ENCODE data around the gene PCSK4. TPM values are rescaled to one million over a fixed set of nuclear protein-coding genes. Genes with fewer than 3 reads are reported as not detected.

The PCSK4 gene
- total and polyA plus RNA-seq, 9 of the 15 experiments (the other 6 are each of a cell fraction or from before 2014, with no cell fraction given), result 0.01 to 9.1 (median 2.1) TPM; not detected in 1

DNA sequence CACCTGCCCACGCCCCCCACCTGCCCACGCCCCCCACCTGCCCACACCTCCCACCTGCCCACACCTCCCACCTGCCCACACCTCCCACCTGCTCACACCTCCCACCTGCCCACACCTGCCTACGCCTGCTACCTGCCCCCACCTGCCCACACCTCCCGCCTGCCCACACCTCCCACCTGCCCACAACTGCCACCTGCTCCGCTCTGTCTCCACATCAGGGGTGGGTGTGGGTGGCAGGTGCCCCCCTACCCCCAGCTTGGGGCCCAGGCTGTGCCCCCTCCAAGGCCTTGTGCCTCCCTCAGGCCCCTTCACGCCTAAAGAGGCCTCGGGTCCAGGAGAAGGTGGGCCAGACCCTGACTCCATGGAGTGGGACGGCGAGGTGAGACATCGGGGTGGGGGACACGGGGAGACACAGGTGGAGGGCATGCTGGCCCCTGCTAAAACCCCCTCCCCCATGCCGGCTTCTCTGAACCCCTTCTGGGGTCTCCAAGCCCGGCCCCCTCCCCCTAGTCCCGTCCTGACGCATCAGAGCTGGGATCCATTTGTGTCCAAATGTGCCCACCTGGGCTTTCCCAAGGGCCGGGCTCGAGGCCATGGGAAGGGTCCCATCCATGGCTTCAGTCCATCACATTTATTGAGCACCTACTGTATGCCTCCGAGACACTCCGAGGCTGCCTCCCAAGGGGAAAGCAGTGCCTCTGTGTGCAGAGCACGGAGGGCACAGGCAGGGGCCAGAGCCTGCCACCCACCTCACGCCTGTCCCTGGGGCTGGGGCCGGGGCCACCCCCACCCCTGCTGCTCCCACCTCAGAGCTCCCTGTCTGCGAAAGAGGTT is 38.7 kb upstream of the PCSK4 start:
- Histone ChIP-seq H3K4me3 (no peak overlapping the region), H3K9me3 (replicated peaks; ENCODE audit: control insufficient read depth, insufficient read depth, low read depth, low read length) (no peaks in the 10 kb centered on the region), H3K9ac (ENCODE audit: insufficient read depth in 1 of 2, low read depth in 2 of 2, low read length in 2 of 2) (no peak overlapping the region), H3K9me1 (ENCODE audit: control insufficient read depth, insufficient read depth, low read length) (no peaks in the 10 kb centered on the region), H3K36me3 (ENCODE audit: control insufficient read depth, insufficient read depth, low read length) (no peaks in the 10 kb centered on the region), H3K27ac (ENCODE audit: extremely low read depth, low read depth, low read length) (no peak overlapping the region), H3K4me1 (replicated peaks in 1 of 2; ENCODE audit: control insufficient read depth in 2 of 2, insufficient read depth in 2 of 2, low read length in 2 of 2) (peaks cover 3 to 42% of the 10 kb centered on the region in 2 experiments; a peak in 3 of 5 replicates), H3K27me3 (ENCODE audit: control insufficient read depth in 2 of 2, insufficient read depth in 2 of 2, low read length in 2 of 2) (peaks cover 18 to 49% of the 10 kb centered on the region in 2 experiments; a peak in 4 of 5 replicates), H4K20me1 (replicated peaks; ENCODE audit: control insufficient read depth, insufficient read depth, low read length) (peaks cover 8% of the 10 kb centered on the region), H3K4me2 (ENCODE audit: insufficient read depth, low read length) (no peak overlapping the region), H3K79me2 (ENCODE audit: control insufficient read depth, insufficient read depth, low read length) (no peaks in the 10 kb centered on the region), H2AFZ (ENCODE audit: low read depth, low read length) (no peak overlapping the region)
- intact Hi-C loops (cut with micrococcal nuclease) (no loop called here), in situ Hi-C loops (cut with MboI) (no loop called here)
- DNase-seq (ENCODE audit: extremely low read depth in 1 of 4, low spot score in 3 of 4), result no peak
- FAIRE-seq, result no peak
- BruUV-seq (replicated peaks), result no TSS peak
- 22% methylated on average over 18 of the region's 23 CpGs for WGBS (ENCODE audit: insufficient coverage, low coverage, missing lambda C conversion rate)
- ChIA-PET CTCF (ENCODE audit: low intra/inter-chr PET ratio) (no interaction called here), POLR2A (no interaction called here)
- peak; percentile 92 for TF ChIP-seq ZKSCAN8 (CRISPR knock-in tag; IDR thresholded peaks at IDR 0.05)
- TF ChIP-seq, protein P1, sequence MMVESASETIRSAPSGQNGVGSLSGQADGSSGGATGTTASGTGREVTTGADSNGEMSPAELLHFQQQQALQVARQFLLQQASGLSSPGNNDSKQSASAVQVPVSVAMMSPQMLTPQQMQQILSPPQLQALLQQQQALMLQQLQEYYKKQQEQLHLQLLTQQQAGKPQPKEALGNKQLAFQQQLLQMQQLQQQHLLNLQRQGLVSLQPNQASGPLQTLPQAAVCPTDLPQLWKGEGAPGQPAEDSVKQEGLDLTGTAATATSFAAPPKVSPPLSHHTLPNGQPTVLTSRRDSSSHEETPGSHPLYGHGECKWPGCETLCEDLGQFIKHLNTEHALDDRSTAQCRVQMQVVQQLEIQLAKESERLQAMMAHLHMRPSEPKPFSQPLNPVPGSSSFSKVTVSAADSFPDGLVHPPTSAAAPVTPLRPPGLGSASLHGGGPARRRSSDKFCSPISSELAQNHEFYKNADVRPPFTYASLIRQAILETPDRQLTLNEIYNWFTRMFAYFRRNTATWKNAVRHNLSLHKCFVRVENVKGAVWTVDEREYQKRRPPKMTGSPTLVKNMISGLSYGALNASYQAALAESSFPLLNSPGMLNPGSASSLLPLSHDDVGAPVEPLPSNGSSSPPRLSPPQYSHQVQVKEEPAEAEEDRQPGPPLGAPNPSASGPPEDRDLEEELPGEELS (CRISPR knock-in tag; IDR thresholded peaks at IDR 0.05; ENCODE audit: borderline replicate concordance), result no peak
- TF ChIP-seq, protein P2, sequence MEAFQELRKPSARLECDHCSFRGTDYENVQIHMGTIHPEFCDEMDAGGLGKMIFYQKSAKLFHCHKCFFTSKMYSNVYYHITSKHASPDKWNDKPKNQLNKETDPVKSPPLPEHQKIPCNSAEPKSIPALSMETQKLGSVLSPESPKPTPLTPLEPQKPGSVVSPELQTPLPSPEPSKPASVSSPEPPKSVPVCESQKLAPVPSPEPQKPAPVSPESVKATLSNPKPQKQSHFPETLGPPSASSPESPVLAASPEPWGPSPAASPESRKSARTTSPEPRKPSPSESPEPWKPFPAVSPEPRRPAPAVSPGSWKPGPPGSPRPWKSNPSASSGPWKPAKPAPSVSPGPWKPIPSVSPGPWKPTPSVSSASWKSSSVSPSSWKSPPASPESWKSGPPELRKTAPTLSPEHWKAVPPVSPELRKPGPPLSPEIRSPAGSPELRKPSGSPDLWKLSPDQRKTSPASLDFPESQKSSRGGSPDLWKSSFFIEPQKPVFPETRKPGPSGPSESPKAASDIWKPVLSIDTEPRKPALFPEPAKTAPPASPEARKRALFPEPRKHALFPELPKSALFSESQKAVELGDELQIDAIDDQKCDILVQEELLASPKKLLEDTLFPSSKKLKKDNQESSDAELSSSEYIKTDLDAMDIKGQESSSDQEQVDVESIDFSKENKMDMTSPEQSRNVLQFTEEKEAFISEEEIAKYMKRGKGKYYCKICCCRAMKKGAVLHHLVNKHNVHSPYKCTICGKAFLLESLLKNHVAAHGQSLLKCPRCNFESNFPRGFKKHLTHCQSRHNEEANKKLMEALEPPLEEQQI (IDR thresholded peaks at IDR 0.05), result no peak
- TF ChIP-seq ZBTB7A (IDR thresholded peaks at IDR 0.05; ENCODE audit: borderline replicate concordance, control insufficient read depth, low read depth, low read length), result peak; percentile 26
- TF ChIP-seq PCBP1 (IDR thresholded peaks at IDR 0.05; ENCODE audit: low read depth, low read length, poor library complexity, severe bottlenecking), result peak; percentile 3
- ATAC-seq, result no peak
